Heart left ventricle (tissue), 16 donors: Measurements from ENCODE around the gene RSU1. TPM values are rescaled to one million over a fixed set of nuclear protein-coding genes. Genes with fewer than 3 reads are reported as not detected.
A peak's percentile ranks its signal among the peaks of the same experiment; 100 is the strongest.

Source experiments
- ATAC-seq, 4 donors: fragments of 200-7000 bp; cut with Tn5 transposase; one replicate each; pipeline ENCODE4 v1.9.1; 2020 to 2022; ENCODE audit warnings: moderate library complexity in 4 of 4, mild to moderate bottlenecking in 3 of 4, moderate number of reproducible peaks in 1 of 4
- DNase-seq, 5 donors: peaks; one replicate each; pipeline ENCODE4 v3.0.0-alpha.2; 2020
- H3K27ac ChIP-seq, 12 donors: fragments of 200-600 bp; sonication (generic) in 4 of 12; one replicate each; pipeline versions ENCODE4 v1.5.0 to v1.8.0; 2016 to 2022; ENCODE audit warnings: mild to moderate bottlenecking in 2 of 12
- H3K27me3 ChIP-seq, 9 donors: fragments of 200-600 bp; sonication (generic) in 2 of 9; one replicate each; pipeline versions ENCODE4 v1.5.1 to v1.8.0; 2016 to 2022; ENCODE audit warnings: mild to moderate bottlenecking in 3 of 9
- H3K36me3 ChIP-seq, 9 donors: fragments of 200-600 bp; sonication (generic) in 2 of 9; one replicate each; pipeline versions ENCODE4 v1.5.0 to v1.8.0; 2018 to 2022; ENCODE audit warnings: mild to moderate bottlenecking in 2 of 9
- H3K4me1 ChIP-seq, 12 donors: fragments of 200-600 bp; sonication (generic) in 4 of 12; one replicate each; pipeline versions ENCODE4 v1.5.0 to v1.8.0; 2016 to 2022; ENCODE audit warnings: mild to moderate bottlenecking in 3 of 12
- H3K4me3 ChIP-seq, 12 donors: fragments of 200-600 bp; sonication (generic) in 4 of 12; one replicate each; pipeline versions ENCODE4 v1.5.0 to v1.8.0; 2017 to 2022; ENCODE audit warnings: mild to moderate bottlenecking in 9 of 12, moderate library complexity in 4 of 12
- H3K9me3 ChIP-seq, 12 donors: fragments of 200-600 bp; sonication (generic) in 4 of 12; one replicate each; pipeline versions ENCODE4 v1.5.0 to v1.8.0; 2016 to 2022; ENCODE audit warnings: mild to moderate bottlenecking in 1 of 12
- CTCF ChIP-seq, 12 donors: fragments of 200-600 bp; sonication (generic) in 4 of 12; IDR thresholded peaks; one replicate each; pipeline versions ENCODE4 v1.5.0 to v1.8.0; 2018 to 2022; ENCODE audit warnings: antibody characterized with exemption in 12 of 12, mild to moderate bottlenecking in 5 of 12
- POLR2A ChIP-seq, 2 donors: fragments of 450-650 bp; IDR thresholded peaks; one replicate each; pipeline ENCODE4 v1.6.1; 2017; ENCODE audit warnings: antibody characterized with exemption in 2 of 2, mild to moderate bottlenecking in 2 of 2, moderate library complexity in 2 of 2
- WGBS, 4 donors: extraction: QIAGEN DNeasy Blood & Tissue Kit in 2 of 4; methylation state at CpG; one replicate each; pipeline versions ENCODE4 v1.1.5 to v1.1.7; 2013 to 2018; 5-methylcytosine and 5-hydroxymethylcytosine counted together
- intact Hi-C, 10 donors: fragments of 100-400 bp; cut with DNase I; formaldehyde crosslinking; loops; one replicate each; pipeline versions ENCODE4 v1.11.1 to v1.14.2; 2022
- polyA plus RNA-seq, 2 donors: library from polyadenylated mRNA; stranded (reverse); fragments of 200-250 nt; gene quantifications; one replicate each; pipeline ENCODE4 v1.2.3, GENCODE V29; 2013
- total RNA-seq, 9 donors: library from RNA; depleted of rRNA in 2 of 9; stranded (reverse); fragments of >200 nt in 2 of 9; fragmentation: NEBNext Ultra II Directional in 3 of 9; extraction: Animal tissue kit (Norgen Biotek cat#: 25700) in 3 of 9; gene quantifications; one replicate each; pipeline versions ENCODE4 v1.1.0 to v1.2.4, GENCODE V29; 2016 to 2023
- donor health status: ischemic (EF 13 %, LVEDD 7.1; RV severe dilation, severe dysfunction).
- donor health status: healthy with polysubstance abuse.
- donor health status: DM: no; HTN: yes; CAD: no.
- donor health status: DM: no; HTN: no; CAD: no.
- donor health status: ischemic (EF 25% LVEDD 6.9; RV normal size, moderate dysfunction).
- donor health status: ischemic (EF 25% LVEDD 5.7; RV mildly dilated, moderate dysfunction).
- donor health status: healthy.
- donor health status: DM: yes; HTN: yes; CAD: no.
- donor health status: ischemic (EF 35%, LVEDD 5.7; RV mildly dilated, moderate dysfunction).
- donor health status: nonischemic (EF 11% LVEDD 7.7; RV severe dilation, severe dysfunction).
- donor health status: DM: yes; HTN: yes; CAD: no.
- donor health status: PGD.
- donor health status: ischemic (EF 29% LVEDD 5.4; RV normal size, mild dysfunction).
- donor health status: nonischemic (EF 23%, LVEDD 6.1; RV moderate dilation, normal function).

RSU1 gene
- total and polyA plus RNA-seq, 11 donors, result 29.6 to 84.1 (median 53.0) TPM

DNA sequence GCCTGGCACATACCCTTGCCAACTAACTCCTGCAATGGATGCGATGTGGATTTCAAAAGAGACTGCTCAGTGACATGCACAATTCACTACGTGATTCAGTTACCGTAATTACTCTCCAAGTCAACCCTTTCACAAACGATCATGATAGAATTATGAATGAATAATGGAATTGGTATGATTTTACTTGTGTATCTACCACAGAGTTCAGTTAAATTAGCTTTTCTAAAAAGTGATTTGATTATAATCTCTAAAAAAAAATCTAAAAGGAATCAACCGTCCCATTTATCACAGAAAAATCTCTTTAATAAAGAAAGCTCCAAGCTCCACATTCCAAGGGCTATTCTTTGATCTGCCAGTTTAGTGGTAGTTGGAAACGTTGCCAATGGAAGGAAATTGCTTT is 30.4 kb upstream of the RSU1 start:
- TF ChIP-seq POLR2A (IDR thresholded peaks at IDR 0.05) (no peak), CTCF (IDR thresholded peaks at IDR 0.05) (no peak)
- Histone ChIP-seq H3K27ac (no peak overlapping the region), H3K27me3 (no peaks in the 10 kb centered on the region), H3K4me1 (peaks cover 0 to 12% (median 0%) of the 10 kb centered on the region in 12 donors), H3K36me3 (no peaks in the 10 kb centered on the region), H3K9me3 (no peaks in the 10 kb centered on the region), H3K4me3 (no peak overlapping the region)
- WGBS, 4 donors, result 69 to 81% (median 72%) methylated on average over 6 of the region's 6 CpGs
- intact Hi-C loops, result loop anchor here in 3 of 10 donors (5.0 to 10.0 kb wide), 3 partner anchors 410 to 587 kb away; no protein-coding TSS in a partner anchor
- DNase-seq (no peak), ATAC-seq (no peak)

- intact Hi-C loops, result loop anchor here in 4 of 10 donors (2.0 to 10.0 kb wide), 4 partner anchors 412 to 590 kb away; no protein-coding TSS in a partner anchor
- ATAC-seq, result no peak
Observed at GRCh38 chr10:16845248-16845647, 28.0 kb upstream of the RSU1 start.

DNA sequence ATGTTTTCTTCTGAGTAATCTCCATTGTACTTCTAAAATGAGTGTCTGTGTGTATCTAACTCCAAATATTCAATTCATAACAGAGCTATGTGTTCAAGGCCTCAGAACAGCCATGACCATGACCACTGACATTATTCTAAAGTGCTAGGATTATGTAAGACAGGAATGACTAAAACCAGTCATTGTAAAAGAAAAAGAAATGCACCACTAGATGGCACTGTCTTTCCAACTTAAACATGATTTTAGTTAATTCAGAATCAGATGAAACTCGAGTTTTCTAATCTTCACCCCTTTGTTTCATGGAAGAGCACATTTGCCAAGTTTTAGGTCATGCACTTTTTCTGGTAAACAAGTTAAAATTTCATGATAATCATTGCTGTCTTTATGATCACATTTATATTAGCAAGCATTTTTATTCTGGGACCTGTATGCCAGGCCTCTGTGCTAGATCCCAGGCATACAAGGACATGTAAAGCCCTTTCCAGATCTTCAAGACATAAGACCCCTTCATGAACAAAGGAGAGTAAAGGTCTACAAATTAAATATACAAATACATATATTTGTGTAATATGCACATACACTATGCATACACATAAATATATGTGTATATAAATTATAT is 26.1 kb upstream of the RSU1 start:
- WGBS, 4 donors, result 0% methylated on average over 1 of the region's 1 CpG
- TF ChIP-seq CTCF (IDR thresholded peaks at IDR 0.05), result peak; percentile 58 to 79 (median 68)
- TF ChIP-seq POLR2A (IDR thresholded peaks at IDR 0.05), result no peak
- peaks cover 0 to 12% (median 0%) of the 10 kb centered on the region in 12 donors for H3K4me1 ChIP-seq
- no peaks in the 10 kb centered on the region for H3K9me3 ChIP-seq
- ATAC-seq (peak; percentile 45 to 61 (median 52)), DNase-seq (peak in 1 of 5 donors; percentile 19)
- no peaks in the 10 kb centered on the region for H3K27me3 ChIP-seq
- H3K27ac ChIP-seq, result no peak overlapping the region
- intact Hi-C loops, result loop anchor here (1.0 to 10.0 kb wide), 7 partner anchors 413 to 591 kb away; no protein-coding TSS in a partner anchor
- no peak overlapping the region for H3K4me3 ChIP-seq
- no peaks in the 10 kb centered on the region for H3K36me3 ChIP-seq

More at GRCh38 chr10:16845248-16845647, 28.0 kb upstream of the RSU1 start:
- H3K4me3 ChIP-seq, result no peak overlapping the region
- H3K36me3 ChIP-seq, result no peaks in the 10 kb centered on the region
- peaks cover 0 to 12% (median 0%) of the 10 kb centered on the region in 12 donors for H3K4me1 ChIP-seq
- H3K9me3 ChIP-seq, result no peaks in the 10 kb centered on the region
- TF ChIP-seq POLR2A (IDR thresholded peaks at IDR 0.05), result no peak
- no peak for TF ChIP-seq CTCF (IDR thresholded peaks at IDR 0.05)
- no peaks in the 10 kb centered on the region for H3K27me3 ChIP-seq
- DNase-seq, result no peak
- no peak overlapping the region for H3K27ac ChIP-seq

GRCh38 chr10:16835228-16835627 is 18.0 kb upstream of the RSU1 start:
- H3K4me3 ChIP-seq, result no peak overlapping the region
- no peaks in the 10 kb centered on the region for H3K9me3 ChIP-seq
- no peaks in the 10 kb centered on the region for H3K36me3 ChIP-seq
- peaks cover 0 to 15% (median 9%) of the 10 kb centered on the region in 12 donors for H3K4me1 ChIP-seq
- H3K27me3 ChIP-seq, result no peaks in the 10 kb centered on the region
- intact Hi-C loops, result no loop called here
- no peak for ATAC-seq
- no peak for TF ChIP-seq CTCF (IDR thresholded peaks at IDR 0.05)
- no peak for TF ChIP-seq POLR2A (IDR thresholded peaks at IDR 0.05)
- H3K27ac ChIP-seq, result no peak overlapping the region
- no peak for DNase-seq
- WGBS, 4 donors, result 76 to 82% (median 80%) methylated on average over 8 of the region's 8 CpGs
